Stimulated activated naive CD4-positive, alpha-beta T cell (primary cell): ENCODE measurements around the gene TOB1.
"Not testable (repeated sequence)": the region's sequence is repeated elsewhere in the genome, so short reads cannot be mapped to it uniquely, and the experiment has no call there.

Experiments used
- DNase-seq, 6 experiments: peaks; one replicate each; lab custom pipeline; 2025; lab: John Stamatoyannopoulos, UW

The TOB1 gene

GRCh38 chr17:50898369-50899004 lies 32.3 kb upstream of the TOB1 start:
- no peak for DNase-seq

GRCh38 chr17:50894513-50894912 lies 28.4 kb upstream of the TOB1 start:
- DNase-seq = not testable (repeated sequence)

GRCh38 chr17:50893183-50893993 lies 27.2 kb upstream of the TOB1 start:
- no peak for DNase-seq

- DNase-seq = no peak
Measured at GRCh38 chr17:50892101-50892776, 26.1 kb upstream of the TOB1 start.

GRCh38 chr17:50891577-50891989 lies 25.4 kb upstream of the TOB1 start:
- no peak for DNase-seq

GRCh38 chr17:50890675-50891516 lies 24.7 kb upstream of the TOB1 start:
- no peak for DNase-seq

- no peak for DNase-seq
Measured at GRCh38 chr17:50889528-50890118, 23.5 kb upstream of the TOB1 start.

- no peak for DNase-seq
Measured at GRCh38 chr17:50887705-50888245, 21.6 kb upstream of the TOB1 start.

GRCh38 chr17:50884439-50885311 lies 18.5 kb upstream of the TOB1 start:
- DNase-seq = no peak

- no peak for DNase-seq
Measured at GRCh38 chr17:50883850-50884438, 17.8 kb upstream of the TOB1 start.

- DNase-seq = no peak
Measured at GRCh38 chr17:50882851-50883250, 16.7 kb upstream of the TOB1 start.

GRCh38 chr17:50881182-50881581 lies 15.0 kb upstream of the TOB1 start:
- DNase-seq = no peak

GRCh38 chr17:50879086-50879485 lies 12.9 kb upstream of the TOB1 start:
- DNase-seq = no peak

GRCh38 chr17:50877838-50878237 lies 11.7 kb upstream of the TOB1 start:
- DNase-seq = no peak

GRCh38 chr17:50877042-50877441 lies 10.9 kb upstream of the TOB1 start:
- not testable (repeated sequence) for DNase-seq

GRCh38 chr17:50875074-50875473 lies 8.9 kb upstream of the TOB1 start:
- DNase-seq = no peak

- DNase-seq = peak in 4 of 6 experiments; percentile 6 to 37 (median 24)
Measured at GRCh38 chr17:50872710-50873424, 6.7 kb upstream of the TOB1 start.

GRCh38 chr17:50871898-50872297 lies 5.7 kb upstream of the TOB1 start:
- DNase-seq = peak in 2 of 6 experiments; percentile 16 to 38

- DNase-seq = peak in 5 of 6 experiments; percentile 28 to 76 (median 64)
Measured at GRCh38 chr17:50871364-50871763, 5.2 kb upstream of the TOB1 start.
